ENCODE results near the gene NOB1. TPM values are rescaled to one million over a fixed set of nuclear protein-coding genes. Genes with fewer than 3 reads are reported as not detected.
"Not testable (repeated sequence)": the region's sequence is repeated elsewhere in the genome, so short reads cannot be mapped to it uniquely, and the experiment has no call there.

The NOB1 gene
- total and polyA plus RNA-seq, 4 donors = 6.9 to 19.7 (median 12.5) TPM

DNA sequence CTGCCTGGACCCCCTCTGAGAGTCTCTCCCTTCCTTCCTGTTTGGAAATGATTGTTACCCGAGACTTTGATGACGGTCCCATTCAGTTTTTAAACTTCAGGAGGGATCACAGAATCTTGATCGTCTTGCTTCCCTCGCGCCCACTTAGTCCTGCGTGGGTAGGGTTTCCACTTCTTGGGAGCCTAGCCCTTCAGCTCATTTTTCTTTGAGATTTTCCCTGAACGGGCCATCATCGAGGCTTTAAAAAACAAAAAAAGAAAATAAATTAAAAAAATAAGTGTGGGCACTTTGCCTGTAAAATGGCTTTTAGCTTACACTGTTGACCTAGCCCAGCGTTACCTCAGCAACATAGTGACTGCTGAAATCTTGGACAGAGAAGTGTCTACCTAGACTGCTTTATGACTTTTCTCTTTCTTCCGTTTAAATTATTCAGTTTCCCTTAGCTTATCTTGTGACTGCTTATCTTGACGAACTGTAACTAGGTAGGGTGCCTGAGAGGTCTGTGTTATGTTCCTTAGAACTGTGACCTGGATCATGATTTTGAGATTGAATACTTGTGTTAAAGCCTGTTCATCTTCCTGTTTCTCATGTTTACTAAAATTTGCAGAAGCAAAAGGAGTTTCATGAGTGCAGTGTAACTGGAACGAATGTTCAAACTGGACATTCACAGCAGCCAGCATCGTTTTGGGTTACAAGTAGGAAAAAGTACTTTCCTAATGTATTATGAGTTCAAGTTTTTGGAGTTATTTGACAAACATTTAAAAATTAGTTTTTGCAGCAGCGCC lies 8.3 kb upstream of the NOB1 start (continued):
- TF ChIP-seq, protein P1, sequence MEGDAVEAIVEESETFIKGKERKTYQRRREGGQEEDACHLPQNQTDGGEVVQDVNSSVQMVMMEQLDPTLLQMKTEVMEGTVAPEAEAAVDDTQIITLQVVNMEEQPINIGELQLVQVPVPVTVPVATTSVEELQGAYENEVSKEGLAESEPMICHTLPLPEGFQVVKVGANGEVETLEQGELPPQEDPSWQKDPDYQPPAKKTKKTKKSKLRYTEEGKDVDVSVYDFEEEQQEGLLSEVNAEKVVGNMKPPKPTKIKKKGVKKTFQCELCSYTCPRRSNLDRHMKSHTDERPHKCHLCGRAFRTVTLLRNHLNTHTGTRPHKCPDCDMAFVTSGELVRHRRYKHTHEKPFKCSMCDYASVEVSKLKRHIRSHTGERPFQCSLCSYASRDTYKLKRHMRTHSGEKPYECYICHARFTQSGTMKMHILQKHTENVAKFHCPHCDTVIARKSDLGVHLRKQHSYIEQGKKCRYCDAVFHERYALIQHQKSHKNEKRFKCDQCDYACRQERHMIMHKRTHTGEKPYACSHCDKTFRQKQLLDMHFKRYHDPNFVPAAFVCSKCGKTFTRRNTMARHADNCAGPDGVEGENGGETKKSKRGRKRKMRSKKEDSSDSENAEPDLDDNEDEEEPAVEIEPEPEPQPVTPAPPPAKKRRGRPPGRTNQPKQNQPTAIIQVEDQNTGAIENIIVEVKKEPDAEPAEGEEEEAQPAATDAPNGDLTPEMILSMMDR (IDR thresholded peaks at IDR 0.05; ENCODE audit: low read depth, low read length, missing input control) = no peak
- no peak for TF ChIP-seq HNF4G (IDR thresholded peaks at IDR 0.05)

GRCh38 chr16:69761983-69762813 lies 7.5 kb upstream of the NOB1 start, which contains the start of gene WWP2:
TSS of gene WWP2 (plus strand) at chr16:69762332. CDS start at chr16:69787011, 24,679 bp downstream.
- H3K27me3 ChIP-seq (ENCODE audit: control insufficient read depth in 4 of 4, insufficient read depth in 4 of 4, low read length in 3 of 4) = no peaks in the 10 kb centered on the region
- H3K4me3 ChIP-seq (ENCODE audit: low read depth in 1 of 3, low read length in 3 of 3) = peak within 1 kb of the TSS; percentile 92 to 95 (median 95)
- H3K36me3 ChIP-seq (ENCODE audit: control insufficient read depth in 4 of 4, insufficient read depth in 3 of 4, low read depth in 1 of 4, low read length in 3 of 4) = no peaks in the 10 kb centered on the region
- peak within 1 kb of the TSS; percentile 95 to 96 for H3K9ac ChIP-seq (ENCODE audit: low read depth in 1 of 2, low read length in 2 of 2)
- H3K9me3 ChIP-seq (ENCODE audit: control insufficient read depth in 4 of 4, low read length in 3 of 4) = no peaks in the 10 kb centered on the region
- H3K4me1 ChIP-seq (ENCODE audit: control insufficient read depth in 4 of 4, insufficient read depth in 4 of 4, low read length in 3 of 4) = peaks cover 0 to 15% (median 15%) of the 10 kb centered on the region in 4 donors
- 1% methylated on average over 68 of the region's 68 CpGs for WGBS
- H3K27ac ChIP-seq (ENCODE audit: low read depth in 1 of 2, low read length in 2 of 2) = peak within 1 kb of the TSS; percentile 79 to 91
- peak in 1 of 2 donors; percentile 73 for TF ChIP-seq GABPA (IDR thresholded peaks at IDR 0.05 in 1 of 2, conservative IDR thresholded peaks at IDR 0.05 in 1 of 2)
- peak; percentile 21 for TF ChIP-seq TAF1 (conservative IDR thresholded peaks at IDR 0.05)
- TF ChIP-seq, protein P2, sequence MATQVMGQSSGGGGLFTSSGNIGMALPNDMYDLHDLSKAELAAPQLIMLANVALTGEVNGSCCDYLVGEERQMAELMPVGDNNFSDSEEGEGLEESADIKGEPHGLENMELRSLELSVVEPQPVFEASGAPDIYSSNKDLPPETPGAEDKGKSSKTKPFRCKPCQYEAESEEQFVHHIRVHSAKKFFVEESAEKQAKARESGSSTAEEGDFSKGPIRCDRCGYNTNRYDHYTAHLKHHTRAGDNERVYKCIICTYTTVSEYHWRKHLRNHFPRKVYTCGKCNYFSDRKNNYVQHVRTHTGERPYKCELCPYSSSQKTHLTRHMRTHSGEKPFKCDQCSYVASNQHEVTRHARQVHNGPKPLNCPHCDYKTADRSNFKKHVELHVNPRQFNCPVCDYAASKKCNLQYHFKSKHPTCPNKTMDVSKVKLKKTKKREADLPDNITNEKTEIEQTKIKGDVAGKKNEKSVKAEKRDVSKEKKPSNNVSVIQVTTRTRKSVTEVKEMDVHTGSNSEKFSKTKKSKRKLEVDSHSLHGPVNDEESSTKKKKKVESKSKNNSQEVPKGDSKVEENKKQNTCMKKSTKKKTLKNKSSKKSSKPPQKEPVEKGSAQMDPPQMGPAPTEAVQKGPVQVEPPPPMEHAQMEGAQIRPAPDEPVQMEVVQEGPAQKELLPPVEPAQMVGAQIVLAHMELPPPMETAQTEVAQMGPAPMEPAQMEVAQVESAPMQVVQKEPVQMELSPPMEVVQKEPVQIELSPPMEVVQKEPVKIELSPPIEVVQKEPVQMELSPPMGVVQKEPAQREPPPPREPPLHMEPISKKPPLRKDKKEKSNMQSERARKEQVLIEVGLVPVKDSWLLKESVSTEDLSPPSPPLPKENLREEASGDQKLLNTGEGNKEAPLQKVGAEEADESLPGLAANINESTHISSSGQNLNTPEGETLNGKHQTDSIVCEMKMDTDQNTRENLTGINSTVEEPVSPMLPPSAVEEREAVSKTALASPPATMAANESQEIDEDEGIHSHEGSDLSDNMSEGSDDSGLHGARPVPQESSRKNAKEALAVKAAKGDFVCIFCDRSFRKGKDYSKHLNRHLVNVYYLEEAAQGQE (IDR thresholded peaks at IDR 0.05) = no peak
- no peak for TF ChIP-seq HNF4G (IDR thresholded peaks at IDR 0.05)
- no peak for TF ChIP-seq EGR1 (IDR thresholded peaks at IDR 0.05; ENCODE audit: low read depth in 2 of 2)
- peak in 1 of 2 donors; percentile 43 for TF ChIP-seq HNF4A (conservative IDR thresholded peaks at IDR 0.05)
- TF ChIP-seq, protein P3, sequence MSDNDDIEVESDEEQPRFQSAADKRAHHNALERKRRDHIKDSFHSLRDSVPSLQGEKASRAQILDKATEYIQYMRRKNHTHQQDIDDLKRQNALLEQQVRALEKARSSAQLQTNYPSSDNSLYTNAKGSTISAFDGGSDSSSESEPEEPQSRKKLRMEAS (IDR thresholded peaks at IDR 0.05) = peak; percentile 46
- no peak for TF ChIP-seq FOXA1 (IDR thresholded peaks at IDR 0.05)
- TF ChIP-seq ATF3 (IDR thresholded peaks at IDR 0.05) = no peak
- TF ChIP-seq YY1 (IDR thresholded peaks at IDR 0.05) = peak; percentile 11
- peak; percentile 82 for DNase-seq (ENCODE audit: low spot score)

DNA sequence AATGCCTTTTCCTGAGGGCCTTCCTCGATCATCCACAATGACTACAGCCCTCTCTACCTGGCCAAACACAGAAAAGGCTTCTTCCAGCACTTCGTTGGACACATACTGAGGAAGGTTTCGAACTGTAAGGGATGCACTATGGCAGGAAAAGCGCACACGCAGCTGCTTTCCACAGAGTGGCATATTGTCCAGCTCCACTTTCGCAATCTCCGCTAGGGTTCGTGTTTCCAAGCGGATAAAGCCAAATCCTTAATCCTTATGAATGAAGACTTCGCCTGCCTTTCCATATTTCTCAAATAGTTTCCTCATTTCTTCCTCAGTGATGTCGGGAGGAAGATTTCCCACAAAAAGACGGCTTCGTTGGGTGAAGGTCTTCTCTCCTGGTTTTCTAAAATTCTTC lies 2.6 kb upstream of the NOB1 start:
- WGBS = 87% methylated on average over 13 of the region's 13 CpGs
- not testable (repeated sequence) for DNase-seq (ENCODE audit: low spot score); H3K27me3 ChIP-seq (ENCODE audit: control insufficient read depth in 4 of 4, insufficient read depth in 4 of 4, low read length in 3 of 4); H3K36me3 ChIP-seq (ENCODE audit: control insufficient read depth in 4 of 4, insufficient read depth in 3 of 4, low read depth in 1 of 4, low read length in 3 of 4); H3K4me3 ChIP-seq (ENCODE audit: low read depth in 1 of 3, low read length in 3 of 3); H3K27ac ChIP-seq (ENCODE audit: low read depth in 1 of 2, low read length in 2 of 2); H3K9ac ChIP-seq (ENCODE audit: low read depth in 1 of 2, low read length in 2 of 2); H3K9me3 ChIP-seq (ENCODE audit: control insufficient read depth in 4 of 4, low read length in 3 of 4)
- peaks cover 0 to 24% (median 16%) of the 10 kb centered on the region in 4 donors for H3K4me1 ChIP-seq (ENCODE audit: control insufficient read depth in 4 of 4, insufficient read depth in 4 of 4, low read length in 3 of 4)

Measured in liver (tissue), 9 donors.